Pulmonary artery endothelial cell (primary cell): ENCODE measurements around the gene HDAC9. TPM values are rescaled to one million over a fixed set of nuclear protein-coding genes. Genes with fewer than 3 reads are reported as not detected.

Experiments
- DNase-seq: peaks from one replicate; pipeline ENCODE4 v3.0.0-alpha.2; 2011; ENCODE audit warnings: low read depth, low spot score
- total RNA-seq: library from RNA; depleted of rRNA; stranded (reverse); fragments of >200 nt; gene quantifications from 2 replicates; pipeline ENCODE4 v1.2.3, GENCODE V29; 2014

Gene HDAC9
- total RNA-seq, 1 donor from 2014 or later, result 4.7 TPM

GRCh38 chr7:18521945-18522566, 26.5 kb downstream of the HDAC9 start:
- no peak for DNase-seq

GRCh38 chr7:18524248-18524647, 28.7 kb downstream of the HDAC9 start:
- no peak for DNase-seq

- DNase-seq, result no peak
Observed at GRCh38 chr7:18526368-18526878, 30.9 kb downstream of the HDAC9 start.

GRCh38 chr7:18529239-18529638, 33.7 kb downstream of the HDAC9 start:
- no peak for DNase-seq

GRCh38 chr7:18530224-18531179, 35.0 kb downstream of the HDAC9 start:
- DNase-seq, result no peak

GRCh38 chr7:18531539-18531938, 36.0 kb downstream of the HDAC9 start:
- no peak for DNase-seq

- no peak for DNase-seq
Observed at GRCh38 chr7:18532813-18533212, 37.3 kb downstream of the HDAC9 start.

GRCh38 chr7:18534481-18534880, 38.9 kb downstream of the HDAC9 start:
- DNase-seq, result no peak

- DNase-seq, result no peak
Observed at GRCh38 chr7:18535810-18536415, 40.4 kb downstream of the HDAC9 start.

GRCh38 chr7:18536486-18536885, 40.9 kb downstream of the HDAC9 start:
- no peak for DNase-seq

- no peak for DNase-seq
Observed at GRCh38 chr7:18538554-18539250, 43.2 kb downstream of the HDAC9 start.

- DNase-seq, result no peak
Observed at GRCh38 chr7:18540396-18540795, 44.8 kb downstream of the HDAC9 start.

GRCh38 chr7:18541181-18541870, 45.8 kb downstream of the HDAC9 start:
- peak; percentile 17 for DNase-seq

GRCh38 chr7:18541871-18542212, 46.3 kb downstream of the HDAC9 start:
- DNase-seq, result no peak

GRCh38 chr7:18546576-18546975, 51.0 kb downstream of the HDAC9 start:
- DNase-seq, result no peak

GRCh38 chr7:18547509-18548187, 52.1 kb downstream of the HDAC9 start:
- DNase-seq, result no peak

- no peak for DNase-seq
Observed at GRCh38 chr7:18548534-18548933, 53.0 kb downstream of the HDAC9 start.

- no peak for DNase-seq
Observed at GRCh38 chr7:18550574-18550973, 55.0 kb downstream of the HDAC9 start.

GRCh38 chr7:18552316-18552916, 56.9 kb downstream of the HDAC9 start:
- no peak for DNase-seq
